Measurements from ENCODE around the gene DMGDH.

DMGDH gene

DNA sequence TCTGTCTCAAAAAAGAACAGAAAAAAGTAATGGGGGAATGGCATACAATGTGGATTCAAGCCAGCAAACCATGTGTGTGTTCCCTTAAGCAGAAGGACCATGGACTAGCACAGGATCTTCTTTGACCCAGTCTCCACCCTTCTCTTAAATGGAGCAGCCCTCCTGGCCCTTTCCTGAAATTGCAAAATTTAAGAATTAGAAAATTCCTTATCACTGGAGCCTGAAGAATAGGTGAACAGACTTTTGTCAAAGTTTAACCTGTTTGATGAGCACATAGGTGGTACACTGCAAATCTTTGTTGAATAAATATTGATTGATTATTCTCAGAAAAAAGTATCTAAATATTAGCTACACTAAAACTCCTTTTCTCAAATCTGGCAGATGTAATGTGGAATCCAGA is 12.6 kb downstream of the DMGDH start:
- Histone ChIP-seq H3K4me1 (ENCODE audit: control insufficient read depth, low read depth, low read length) (no peaks in the 10 kb centered on the region), H3K27ac (ENCODE audit: low read length) (no peak overlapping the region), H3K36me3 (ENCODE audit: control insufficient read depth, low read depth, low read length) (no peaks in the 10 kb centered on the region), H3K4me3 (ENCODE audit: low read length) (no peak overlapping the region), H3K9me3 (ENCODE audit: control insufficient read depth, low read depth, low read length) (no peaks in the 10 kb centered on the region), H3K9ac (ENCODE audit: low read length) (no peak overlapping the region), H3K27me3 (ENCODE audit: control insufficient read depth, insufficient read depth, low read length) (no peaks in the 10 kb centered on the region)

DNA sequence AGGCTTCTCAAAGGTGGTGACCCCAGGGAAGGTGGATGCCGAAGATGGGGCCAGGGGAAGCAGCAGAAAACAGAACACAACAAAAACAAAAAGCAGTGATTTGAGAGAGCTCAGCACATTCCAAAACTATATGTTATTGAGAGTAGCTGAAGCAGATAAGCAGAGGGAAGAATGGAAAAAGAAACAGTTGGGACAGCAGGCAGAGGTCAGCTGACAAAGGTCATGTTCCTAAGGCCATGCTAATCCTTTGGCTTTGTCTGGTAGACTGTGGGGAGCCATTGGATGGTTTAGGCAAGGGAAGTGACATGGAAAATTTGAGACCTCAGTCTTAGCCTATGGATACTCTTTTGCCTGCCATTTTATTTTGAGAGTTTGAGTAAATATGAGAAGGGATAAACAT is 14.5 kb downstream of the DMGDH start:
- no peaks in the 10 kb centered on the region for H3K9me3 ChIP-seq (ENCODE audit: control insufficient read depth, low read depth, low read length)
- H3K27ac ChIP-seq (ENCODE audit: low read length) = no peak overlapping the region
- no peaks in the 10 kb centered on the region for H3K36me3 ChIP-seq (ENCODE audit: control insufficient read depth, low read depth, low read length)
- no peak overlapping the region for H3K9ac ChIP-seq (ENCODE audit: low read length)
- H3K4me3 ChIP-seq (ENCODE audit: low read length) = no peak overlapping the region
- no peaks in the 10 kb centered on the region for H3K4me1 ChIP-seq (ENCODE audit: control insufficient read depth, low read depth, low read length)
- no peaks in the 10 kb centered on the region for H3K27me3 ChIP-seq (ENCODE audit: control insufficient read depth, insufficient read depth, low read length)

DNA sequence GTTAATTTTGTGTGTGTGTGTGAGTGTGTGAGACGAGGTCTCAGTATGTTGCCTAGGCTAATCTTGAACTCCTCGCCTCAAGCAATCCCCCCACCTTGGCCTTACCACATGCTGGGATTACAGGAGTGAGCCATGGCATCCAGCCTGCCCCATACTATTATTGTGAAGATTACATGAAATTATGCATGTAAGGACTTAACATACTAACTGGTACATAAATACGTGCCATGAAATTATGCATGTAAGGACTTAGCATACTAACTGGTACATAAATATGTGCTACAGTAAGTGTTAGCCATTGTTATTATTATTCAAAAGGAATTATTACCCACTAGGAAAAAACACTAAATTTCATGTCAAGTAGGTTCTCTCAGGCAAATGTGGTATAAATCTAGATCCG is 16.2 kb downstream of the DMGDH start:
- no peak overlapping the region for H3K9ac ChIP-seq (ENCODE audit: low read length)
- no peaks in the 10 kb centered on the region for H3K4me1 ChIP-seq (ENCODE audit: control insufficient read depth, low read depth, low read length)
- no peaks in the 10 kb centered on the region for H3K27me3 ChIP-seq (ENCODE audit: control insufficient read depth, insufficient read depth, low read length)
- no peak overlapping the region for H3K27ac ChIP-seq (ENCODE audit: low read length)
- no peak overlapping the region for H3K4me3 ChIP-seq (ENCODE audit: low read length)
- no peaks in the 10 kb centered on the region for H3K9me3 ChIP-seq (ENCODE audit: control insufficient read depth, low read depth, low read length)
- no peaks in the 10 kb centered on the region for H3K36me3 ChIP-seq (ENCODE audit: control insufficient read depth, low read depth, low read length)

DNA sequence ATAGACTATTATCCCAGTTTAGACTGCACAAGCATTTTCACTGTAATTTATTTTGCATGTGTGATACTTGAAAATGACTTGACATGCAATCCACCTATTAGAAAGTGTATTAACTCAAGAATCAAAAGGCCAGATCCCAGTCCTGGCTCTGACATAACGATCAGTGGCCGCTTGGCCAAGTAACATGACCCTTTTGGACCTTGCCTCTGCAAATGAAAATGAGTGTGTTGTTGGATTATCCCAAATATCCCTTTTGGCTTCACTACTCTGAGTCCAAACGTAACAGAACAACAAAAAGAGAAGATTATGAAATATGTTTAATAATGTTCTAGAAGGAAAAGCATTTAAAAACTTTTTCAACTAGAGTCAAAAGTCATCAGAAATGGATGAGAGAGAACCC is 19.0 kb downstream of the DMGDH start:
- H3K9me3 ChIP-seq (ENCODE audit: control insufficient read depth, low read depth, low read length) = no peaks in the 10 kb centered on the region
- H3K4me1 ChIP-seq (ENCODE audit: control insufficient read depth, low read depth, low read length) = no peaks in the 10 kb centered on the region
- no peak overlapping the region for H3K4me3 ChIP-seq (ENCODE audit: low read length)
- H3K9ac ChIP-seq (ENCODE audit: low read length) = no peak overlapping the region
- H3K27ac ChIP-seq (ENCODE audit: low read length) = no peak overlapping the region
- no peaks in the 10 kb centered on the region for H3K27me3 ChIP-seq (ENCODE audit: control insufficient read depth, insufficient read depth, low read length)
- no peaks in the 10 kb centered on the region for H3K36me3 ChIP-seq (ENCODE audit: control insufficient read depth, low read depth, low read length)

DNA sequence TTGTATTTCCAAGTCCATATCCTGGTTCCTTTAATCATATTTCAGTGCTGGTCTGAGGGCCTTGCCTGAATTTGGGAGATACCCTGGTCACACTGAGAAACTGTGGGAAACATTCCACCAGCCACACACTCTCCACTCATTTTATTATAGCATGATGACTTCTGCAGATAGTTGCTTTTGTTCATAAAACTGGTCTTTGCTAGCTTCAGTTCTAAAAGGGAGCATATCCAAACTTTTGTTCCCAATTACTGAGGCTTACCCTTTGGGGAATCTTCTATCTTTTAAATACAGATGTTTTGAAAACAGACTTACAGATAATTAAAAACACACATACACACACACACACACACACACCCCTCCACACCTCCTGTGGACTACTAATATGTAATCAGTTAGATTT is 21.0 kb downstream of the DMGDH start:
- Histone ChIP-seq H3K36me3 (ENCODE audit: control insufficient read depth, low read depth, low read length) (no peaks in the 10 kb centered on the region), H3K9me3 (ENCODE audit: control insufficient read depth, low read depth, low read length) (no peaks in the 10 kb centered on the region), H3K4me3 (ENCODE audit: low read length) (no peak overlapping the region), H3K27me3 (ENCODE audit: control insufficient read depth, insufficient read depth, low read length) (no peaks in the 10 kb centered on the region), H3K9ac (ENCODE audit: low read length) (no peak overlapping the region), H3K4me1 (ENCODE audit: control insufficient read depth, low read depth, low read length) (no peaks in the 10 kb centered on the region), H3K27ac (ENCODE audit: low read length) (no peak overlapping the region)

DNA sequence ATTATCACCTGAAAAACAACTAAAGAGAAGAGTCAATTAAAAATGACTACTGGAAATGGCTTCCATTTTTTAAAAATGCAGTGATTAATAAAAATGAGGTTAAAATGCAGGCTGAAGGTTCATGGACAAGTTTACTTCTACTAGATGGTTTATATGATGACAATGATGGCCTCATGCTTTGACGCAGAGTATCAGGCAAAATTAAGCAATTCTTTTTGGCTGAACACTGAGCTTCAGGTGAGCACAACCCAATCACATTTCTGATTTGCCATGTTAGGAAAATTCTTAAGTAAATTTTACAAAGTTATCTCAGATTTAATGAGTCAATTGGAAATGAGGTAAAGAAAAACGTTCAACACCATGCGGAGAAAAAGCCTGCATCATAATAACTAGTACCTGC is 22.3 kb downstream of the DMGDH start:
- Histone ChIP-seq H3K36me3 (ENCODE audit: control insufficient read depth, low read depth, low read length) (no peaks in the 10 kb centered on the region), H3K27me3 (ENCODE audit: control insufficient read depth, insufficient read depth, low read length) (no peaks in the 10 kb centered on the region), H3K27ac (ENCODE audit: low read length) (no peak overlapping the region), H3K9me3 (ENCODE audit: control insufficient read depth, low read depth, low read length) (no peaks in the 10 kb centered on the region), H3K4me1 (ENCODE audit: control insufficient read depth, low read depth, low read length) (no peaks in the 10 kb centered on the region), H3K9ac (ENCODE audit: low read length) (no peak overlapping the region), H3K4me3 (ENCODE audit: low read length) (no peak overlapping the region)

DNA sequence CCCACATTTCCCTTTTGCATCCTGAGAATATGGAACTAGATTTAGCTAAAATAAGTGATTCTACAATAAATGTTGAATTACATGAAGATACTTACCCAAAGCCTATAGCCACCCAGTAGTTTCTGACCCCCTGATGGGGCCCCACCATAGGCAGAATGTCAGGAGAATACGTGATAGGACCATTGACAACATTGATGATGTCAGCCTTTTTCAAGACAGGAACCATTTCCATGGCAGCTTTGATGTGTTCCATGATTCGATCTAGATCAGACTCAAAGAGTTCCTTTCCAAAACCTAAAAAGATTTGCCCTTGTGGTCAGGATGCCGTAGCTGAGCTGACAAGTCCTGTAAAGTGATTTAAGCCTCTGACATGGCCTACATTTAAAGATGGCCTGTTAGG is 27.3 kb downstream of the DMGDH start:
- no peak overlapping the region for H3K4me3 ChIP-seq (ENCODE audit: low read length)

DNA sequence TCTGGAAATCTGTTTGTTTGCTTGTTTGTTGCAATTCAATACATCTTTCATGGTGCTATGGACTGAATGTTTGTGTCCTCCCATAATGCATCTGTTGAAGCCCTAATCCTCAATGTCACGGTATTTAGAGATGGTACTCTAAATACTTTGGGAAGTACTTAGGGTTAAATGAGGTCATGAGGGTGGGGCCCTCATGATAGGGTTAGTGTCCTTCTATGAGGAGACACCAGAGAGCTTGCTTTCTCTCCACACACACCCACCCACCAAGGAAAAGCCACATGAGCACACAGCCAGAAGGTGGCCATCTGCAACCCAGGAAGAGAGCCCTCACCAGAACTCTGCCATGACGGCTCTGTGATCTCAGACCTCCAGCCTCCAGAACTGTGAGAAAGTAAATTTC is 32.7 kb downstream of the DMGDH start:
- H3K27me3 ChIP-seq (ENCODE audit: control insufficient read depth, insufficient read depth, low read length) = no peaks in the 10 kb centered on the region
- no peaks in the 10 kb centered on the region for H3K9me3 ChIP-seq (ENCODE audit: control insufficient read depth, low read depth, low read length)
- no peaks in the 10 kb centered on the region for H3K4me1 ChIP-seq (ENCODE audit: control insufficient read depth, low read depth, low read length)
- no peak overlapping the region for H3K27ac ChIP-seq (ENCODE audit: low read length)
- no peaks in the 10 kb centered on the region for H3K36me3 ChIP-seq (ENCODE audit: control insufficient read depth, low read depth, low read length)
- no peak overlapping the region for H3K9ac ChIP-seq (ENCODE audit: low read length)
- no peak overlapping the region for H3K4me3 ChIP-seq (ENCODE audit: low read length)

More for the DNA sequence above, 27.3 kb downstream of the DMGDH start:
- Histone ChIP-seq H3K27me3 (ENCODE audit: control insufficient read depth, insufficient read depth, low read length) (no peaks in the 10 kb centered on the region), H3K9me3 (ENCODE audit: control insufficient read depth, low read depth, low read length) (no peaks in the 10 kb centered on the region), H3K9ac (ENCODE audit: low read length) (no peak overlapping the region), H3K36me3 (ENCODE audit: control insufficient read depth, low read depth, low read length) (no peaks in the 10 kb centered on the region), H3K27ac (ENCODE audit: low read length) (no peak overlapping the region), H3K4me1 (ENCODE audit: control insufficient read depth, low read depth, low read length) (no peaks in the 10 kb centered on the region)

DNA sequence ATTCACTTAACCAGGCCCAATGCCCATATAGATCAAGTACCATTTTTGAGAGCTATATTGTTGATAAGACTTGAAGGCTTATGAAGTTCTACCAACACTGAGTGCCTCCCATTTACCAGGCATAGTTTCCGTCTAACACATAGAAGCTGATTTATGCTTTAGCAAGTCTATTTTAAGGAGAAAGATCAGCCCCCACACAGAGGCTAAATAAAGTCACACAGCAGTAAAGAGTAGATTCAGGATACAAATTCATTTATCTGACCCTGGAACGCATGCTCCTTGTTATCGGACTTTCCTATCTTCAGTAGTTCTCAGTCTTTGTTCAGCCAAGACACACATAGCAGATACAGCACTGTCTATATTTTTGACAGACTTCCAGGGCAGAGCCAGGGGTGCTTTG is 34.2 kb downstream of the DMGDH start:
- Histone ChIP-seq H3K4me1 (ENCODE audit: control insufficient read depth, low read depth, low read length) (no peaks in the 10 kb centered on the region), H3K9me3 (ENCODE audit: control insufficient read depth, low read depth, low read length) (no peaks in the 10 kb centered on the region), H3K9ac (ENCODE audit: low read length) (no peak overlapping the region)

DNA sequence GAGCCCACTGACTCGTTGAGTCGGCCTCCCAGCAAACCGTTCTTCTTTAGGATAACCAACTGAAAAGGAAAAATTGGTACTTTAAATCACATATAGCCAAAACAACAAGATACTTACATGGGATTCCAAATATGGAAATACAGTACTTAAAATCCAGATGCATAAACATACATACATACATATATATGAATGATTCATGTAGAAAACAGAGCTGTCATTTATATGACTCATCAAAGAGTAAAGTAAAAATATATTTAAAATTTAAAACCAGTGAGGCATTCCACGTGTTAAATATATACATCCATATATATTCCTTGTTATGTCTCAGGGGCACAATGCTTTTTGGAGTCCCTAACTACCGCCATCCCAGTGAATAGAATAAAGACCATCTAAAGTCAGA is 36.7 kb downstream of the DMGDH start:
- H3K4me1 ChIP-seq (ENCODE audit: control insufficient read depth, low read depth, low read length) = no peaks in the 10 kb centered on the region
- no peaks in the 10 kb centered on the region for H3K9me3 ChIP-seq (ENCODE audit: control insufficient read depth, low read depth, low read length)
- H3K36me3 ChIP-seq (ENCODE audit: control insufficient read depth, low read depth, low read length) = no peaks in the 10 kb centered on the region
- H3K4me3 ChIP-seq (ENCODE audit: low read length) = no peak overlapping the region
- H3K9ac ChIP-seq (ENCODE audit: low read length) = no peak overlapping the region
- no peak overlapping the region for H3K27ac ChIP-seq (ENCODE audit: low read length)
- no peaks in the 10 kb centered on the region for H3K27me3 ChIP-seq (ENCODE audit: control insufficient read depth, insufficient read depth, low read length)

More for the DNA sequence above, 34.2 kb downstream of the DMGDH start:
- Histone ChIP-seq H3K27ac (ENCODE audit: low read length) (no peak overlapping the region), H3K36me3 (ENCODE audit: control insufficient read depth, low read depth, low read length) (no peaks in the 10 kb centered on the region), H3K4me3 (ENCODE audit: low read length) (no peak overlapping the region), H3K27me3 (ENCODE audit: control insufficient read depth, insufficient read depth, low read length) (no peaks in the 10 kb centered on the region)

DNA sequence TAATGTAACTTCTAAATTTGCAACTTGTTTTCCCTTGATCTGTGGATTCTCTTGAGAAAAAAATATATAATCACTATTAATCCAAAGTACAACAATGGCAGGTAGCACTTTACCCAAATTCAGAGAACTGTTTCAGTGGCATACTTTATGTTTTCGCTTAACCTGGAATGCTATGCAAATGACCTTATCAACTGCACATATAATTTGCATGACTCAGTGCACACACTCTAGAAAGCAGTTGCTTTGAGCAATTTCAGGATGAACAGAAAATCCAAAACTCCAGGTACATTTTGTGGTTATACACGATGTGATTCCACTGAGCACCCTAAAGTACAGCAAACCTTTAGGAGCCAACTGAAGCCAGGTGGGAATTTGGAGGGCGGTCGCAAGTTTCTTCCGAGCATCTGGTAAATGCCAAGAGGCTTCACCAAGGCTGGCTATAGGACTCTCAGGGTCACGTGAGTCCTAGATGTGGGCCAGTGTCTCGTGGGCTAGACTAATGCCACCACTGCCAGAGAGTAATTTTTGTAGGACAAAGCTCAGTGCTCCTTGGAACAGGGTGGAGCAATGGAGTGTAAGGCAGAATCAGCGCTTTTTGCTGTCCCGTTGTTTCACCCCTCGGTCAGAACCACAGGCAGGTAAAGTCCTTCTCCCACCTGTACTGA is 37.3 kb downstream of the DMGDH start:
- Histone ChIP-seq H3K27me3 (ENCODE audit: control insufficient read depth, insufficient read depth, low read length) (no peaks in the 10 kb centered on the region), H3K36me3 (ENCODE audit: control insufficient read depth, low read depth, low read length) (no peaks in the 10 kb centered on the region), H3K4me3 (ENCODE audit: low read length) (no peak overlapping the region), H3K27ac (ENCODE audit: low read length) (no peak overlapping the region), H3K9me3 (ENCODE audit: control insufficient read depth, low read depth, low read length) (no peaks in the 10 kb centered on the region), H3K4me1 (ENCODE audit: control insufficient read depth, low read depth, low read length) (no peaks in the 10 kb centered on the region), H3K9ac (ENCODE audit: low read length) (no peak overlapping the region)

DNA sequence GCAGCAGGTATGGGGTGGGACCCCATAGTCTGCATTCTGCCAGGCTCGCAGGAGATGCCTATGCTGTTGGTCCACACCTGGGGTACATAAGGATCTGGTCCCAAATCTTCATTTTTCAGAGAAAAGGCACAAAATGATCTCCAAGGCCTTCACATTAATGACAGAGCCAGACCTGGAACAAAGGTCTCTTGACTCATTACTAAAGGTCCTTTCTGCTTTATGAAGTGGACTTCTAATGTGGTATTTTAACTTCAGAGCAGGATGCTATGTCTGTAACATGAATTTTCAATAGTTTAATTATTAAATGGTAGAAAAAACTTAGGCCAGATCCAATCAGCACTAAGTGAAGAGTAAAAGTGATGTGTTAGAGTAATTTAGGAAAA is 38.0 kb downstream of the DMGDH start:
- Histone ChIP-seq H3K36me3 (ENCODE audit: control insufficient read depth, low read depth, low read length) (no peaks in the 10 kb centered on the region), H3K4me3 (ENCODE audit: low read length) (no peak overlapping the region), H3K9me3 (ENCODE audit: control insufficient read depth, low read depth, low read length) (no peaks in the 10 kb centered on the region), H3K27ac (ENCODE audit: low read length) (no peak overlapping the region), H3K9ac (ENCODE audit: low read length) (no peak overlapping the region), H3K4me1 (ENCODE audit: control insufficient read depth, low read depth, low read length) (no peaks in the 10 kb centered on the region), H3K27me3 (ENCODE audit: control insufficient read depth, insufficient read depth, low read length) (no peaks in the 10 kb centered on the region)
